Left hindlimb (tissue), 1 donor: ENCODE results near the gene ABR.
"Not testable (repeated sequence)": the region's sequence is repeated elsewhere in the genome, so short reads cannot be mapped to it uniquely, and the experiment has no call there.

Experiments used
- DNase-seq: peaks from one replicate; pipeline ENCODE4 v3.0.0-alpha.2; 2018

ABR gene

GRCh38 chr17:1173432-1174262, 6.1 kb downstream of the ABR start:
- no peak for DNase-seq

GRCh38 chr17:1171953-1172352, 7.8 kb downstream of the ABR start:
- DNase-seq, result no peak

- DNase-seq, result no peak
These were observed 9.0 kb downstream of the ABR start for GRCh38 chr17:1170739-1171138.

- DNase-seq, result no peak
These were observed 9.9 kb downstream of the ABR start for GRCh38 chr17:1169929-1170312.

- DNase-seq, result no peak
These were observed 10.4 kb downstream of the ABR start for GRCh38 chr17:1169221-1169928.

GRCh38 chr17:1168533-1169220, 11.1 kb downstream of the ABR start:
- DNase-seq, result no peak

- no peak for DNase-seq
These were observed 13.5 kb downstream of the ABR start for GRCh38 chr17:1166276-1166675.

GRCh38 chr17:1165836-1166235, 13.9 kb downstream of the ABR start:
- no peak for DNase-seq

GRCh38 chr17:1164935-1165556, 14.7 kb downstream of the ABR start:
- no peak for DNase-seq

- DNase-seq, result no peak
These were observed 17.5 kb downstream of the ABR start for GRCh38 chr17:1162116-1162855.

- DNase-seq, result no peak
These were observed 19.0 kb downstream of the ABR start for GRCh38 chr17:1160591-1161390.

- no peak for DNase-seq
These were observed 20.2 kb downstream of the ABR start for GRCh38 chr17:1159431-1160180.

GRCh38 chr17:1158879-1159278, 20.9 kb downstream of the ABR start:
- DNase-seq, result no peak

- no peak for DNase-seq
These were observed 22.9 kb downstream of the ABR start for GRCh38 chr17:1156864-1157263.

GRCh38 chr17:1154704-1155103, 25.1 kb downstream of the ABR start:
- no peak for DNase-seq

- peak; percentile 80 for DNase-seq
These were observed 25.8 kb downstream of the ABR start for GRCh38 chr17:1153795-1154546.

- not testable (repeated sequence) for DNase-seq
These were observed 27.2 kb downstream of the ABR start for GRCh38 chr17:1152582-1152981.

GRCh38 chr17:1150863-1151600, 28.7 kb downstream of the ABR start:
- no peak for DNase-seq

GRCh38 chr17:1149869-1150268, 29.9 kb downstream of the ABR start:
- DNase-seq, result no peak
